ENCODE results near the gene MBNL1.

DNA sequence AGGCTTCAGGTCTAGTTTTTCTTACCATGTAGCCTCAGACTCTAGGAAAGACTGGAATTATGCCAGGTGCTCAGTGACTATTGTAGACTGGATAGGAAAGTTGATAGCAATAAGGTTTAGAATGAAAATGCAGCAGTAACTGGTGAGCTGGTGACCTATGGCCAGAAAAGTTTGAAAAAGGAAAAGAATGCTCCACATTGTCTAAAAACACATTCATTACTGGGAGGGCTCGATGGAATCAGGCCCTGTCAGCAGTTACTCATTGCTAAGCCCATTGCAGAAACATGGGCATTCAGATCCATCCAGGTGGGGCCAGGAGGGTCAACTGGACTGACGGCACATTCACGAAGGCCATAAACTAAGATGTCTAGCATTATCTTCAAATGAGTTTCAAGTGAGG, 8.7 kb upstream of the MBNL1 start:
- no peak for TF ChIP-seq POLR2A (IDR thresholded peaks at IDR 0.05)
- TF ChIP-seq, protein P1, sequence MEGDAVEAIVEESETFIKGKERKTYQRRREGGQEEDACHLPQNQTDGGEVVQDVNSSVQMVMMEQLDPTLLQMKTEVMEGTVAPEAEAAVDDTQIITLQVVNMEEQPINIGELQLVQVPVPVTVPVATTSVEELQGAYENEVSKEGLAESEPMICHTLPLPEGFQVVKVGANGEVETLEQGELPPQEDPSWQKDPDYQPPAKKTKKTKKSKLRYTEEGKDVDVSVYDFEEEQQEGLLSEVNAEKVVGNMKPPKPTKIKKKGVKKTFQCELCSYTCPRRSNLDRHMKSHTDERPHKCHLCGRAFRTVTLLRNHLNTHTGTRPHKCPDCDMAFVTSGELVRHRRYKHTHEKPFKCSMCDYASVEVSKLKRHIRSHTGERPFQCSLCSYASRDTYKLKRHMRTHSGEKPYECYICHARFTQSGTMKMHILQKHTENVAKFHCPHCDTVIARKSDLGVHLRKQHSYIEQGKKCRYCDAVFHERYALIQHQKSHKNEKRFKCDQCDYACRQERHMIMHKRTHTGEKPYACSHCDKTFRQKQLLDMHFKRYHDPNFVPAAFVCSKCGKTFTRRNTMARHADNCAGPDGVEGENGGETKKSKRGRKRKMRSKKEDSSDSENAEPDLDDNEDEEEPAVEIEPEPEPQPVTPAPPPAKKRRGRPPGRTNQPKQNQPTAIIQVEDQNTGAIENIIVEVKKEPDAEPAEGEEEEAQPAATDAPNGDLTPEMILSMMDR (IDR thresholded peaks at IDR 0.05): no peak
